ENCODE measurements around the gene PDC.

Gene PDC

DNA sequence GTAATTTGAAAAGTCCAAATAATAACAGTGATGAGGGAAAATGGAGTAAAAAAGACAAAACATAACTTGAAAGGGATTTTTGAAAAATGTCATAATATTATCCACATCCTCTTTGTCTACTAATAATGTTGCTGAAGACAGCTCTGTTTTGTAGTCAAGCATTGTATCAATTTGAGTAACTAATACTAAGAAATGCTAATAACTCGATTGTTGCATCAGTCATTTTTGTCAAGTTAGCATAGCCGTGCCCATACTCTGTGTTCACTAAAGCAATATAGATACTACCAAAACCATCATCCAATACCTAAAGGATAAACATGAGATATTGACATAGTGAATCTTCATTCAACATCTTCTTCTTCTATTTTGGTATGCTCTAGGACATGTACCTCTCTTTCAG lies 17.3 kb downstream of the PDC start:
- Histone ChIP-seq H3K27me3 (ENCODE audit: insufficient read depth, low read length) (no peaks in the 10 kb centered on the region), H3K4me3 (ENCODE audit: low read depth, low read length, poor library complexity, severe bottlenecking) (no peak overlapping the region), H3K4me2 (ENCODE audit: low read length) (no peak overlapping the region), H3K4me1 (ENCODE audit: insufficient read depth, low read length, severe bottlenecking) (no peaks in the 10 kb centered on the region), H3K9me3 (ENCODE audit: low read length) (no peaks in the 10 kb centered on the region), H3K36me3 (ENCODE audit: insufficient read depth, low read length) (no peaks in the 10 kb centered on the region), H3K9me2 (ENCODE audit: low read depth, low read length) (no peaks in the 10 kb centered on the region), H3K27ac (ENCODE audit: low read depth, low read length, poor library complexity, severe bottlenecking) (no peak overlapping the region), H2AFZ (ENCODE audit: low read length) (no peak overlapping the region), H3K9ac (ENCODE audit: low read length) (no peak overlapping the region), H3K79me2 (ENCODE audit: insufficient read depth, low read length) (no peaks in the 10 kb centered on the region), H3F3A (ENCODE audit: insufficient read depth, low read length) (no peaks in the 10 kb centered on the region), H4K20me1 (ENCODE audit: insufficient read depth, low read length) (no peaks in the 10 kb centered on the region)
- TF ChIP-seq, protein P1, sequence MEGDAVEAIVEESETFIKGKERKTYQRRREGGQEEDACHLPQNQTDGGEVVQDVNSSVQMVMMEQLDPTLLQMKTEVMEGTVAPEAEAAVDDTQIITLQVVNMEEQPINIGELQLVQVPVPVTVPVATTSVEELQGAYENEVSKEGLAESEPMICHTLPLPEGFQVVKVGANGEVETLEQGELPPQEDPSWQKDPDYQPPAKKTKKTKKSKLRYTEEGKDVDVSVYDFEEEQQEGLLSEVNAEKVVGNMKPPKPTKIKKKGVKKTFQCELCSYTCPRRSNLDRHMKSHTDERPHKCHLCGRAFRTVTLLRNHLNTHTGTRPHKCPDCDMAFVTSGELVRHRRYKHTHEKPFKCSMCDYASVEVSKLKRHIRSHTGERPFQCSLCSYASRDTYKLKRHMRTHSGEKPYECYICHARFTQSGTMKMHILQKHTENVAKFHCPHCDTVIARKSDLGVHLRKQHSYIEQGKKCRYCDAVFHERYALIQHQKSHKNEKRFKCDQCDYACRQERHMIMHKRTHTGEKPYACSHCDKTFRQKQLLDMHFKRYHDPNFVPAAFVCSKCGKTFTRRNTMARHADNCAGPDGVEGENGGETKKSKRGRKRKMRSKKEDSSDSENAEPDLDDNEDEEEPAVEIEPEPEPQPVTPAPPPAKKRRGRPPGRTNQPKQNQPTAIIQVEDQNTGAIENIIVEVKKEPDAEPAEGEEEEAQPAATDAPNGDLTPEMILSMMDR (IDR thresholded peaks at IDR 0.05; ENCODE audit: low read length), result no peak
- TF ChIP-seq EZH2 (IDR thresholded peaks at IDR 0.05; ENCODE audit: borderline replicate concordance, low read length), result no peak

DNA sequence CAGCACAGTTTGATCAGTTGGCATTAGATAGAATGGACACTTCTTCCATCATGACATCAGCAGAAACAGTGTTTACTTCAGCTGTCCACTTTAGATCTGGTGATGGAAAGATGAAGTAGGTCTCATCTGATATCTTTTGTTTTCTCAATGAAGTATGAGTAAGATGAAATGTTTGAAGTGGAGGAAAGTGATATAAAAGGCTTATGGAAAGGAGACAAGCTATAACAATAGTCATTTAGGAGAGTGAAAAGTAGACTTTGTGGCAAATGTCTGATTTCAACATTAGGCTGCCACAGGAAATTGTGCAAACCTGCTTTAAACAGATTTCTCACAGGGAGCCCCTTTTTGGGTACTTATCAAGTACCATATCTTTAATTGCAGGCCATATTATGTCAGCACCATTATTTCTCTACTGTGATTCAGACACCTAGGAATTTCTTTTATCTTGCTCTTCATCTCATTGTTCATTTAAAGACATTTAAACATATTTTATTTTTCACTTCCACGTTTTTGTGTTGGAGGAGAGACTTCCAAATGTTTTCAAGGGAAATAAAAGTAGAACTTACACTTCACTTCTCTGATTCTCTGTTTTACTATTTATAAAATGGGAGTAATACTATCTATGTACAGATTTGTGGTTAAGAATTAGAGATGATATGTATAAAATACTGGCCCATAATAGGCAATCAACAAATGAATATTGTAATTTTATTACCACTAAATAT lies 18.1 kb downstream of the PDC start:
- no peak overlapping the region for H3K9ac ChIP-seq (ENCODE audit: low read length)
- H3K4me2 ChIP-seq (ENCODE audit: low read length), result no peak overlapping the region
- no peak overlapping the region for H2AFZ ChIP-seq (ENCODE audit: low read length)
- H3K36me3 ChIP-seq (ENCODE audit: insufficient read depth, low read length), result no peaks in the 10 kb centered on the region
- TF ChIP-seq EZH2 (IDR thresholded peaks at IDR 0.05; ENCODE audit: borderline replicate concordance, low read length), result no peak
- TF ChIP-seq, protein P1 (IDR thresholded peaks at IDR 0.05; ENCODE audit: low read length), result no peak
- H3K27ac ChIP-seq (ENCODE audit: low read depth, low read length, poor library complexity, severe bottlenecking), result no peak overlapping the region
- H3K79me2 ChIP-seq (ENCODE audit: insufficient read depth, low read length), result no peaks in the 10 kb centered on the region
- H3K4me1 ChIP-seq (ENCODE audit: insufficient read depth, low read length, severe bottlenecking), result no peaks in the 10 kb centered on the region
- no peaks in the 10 kb centered on the region for H3K9me2 ChIP-seq (ENCODE audit: low read depth, low read length)
- no peaks in the 10 kb centered on the region for H4K20me1 ChIP-seq (ENCODE audit: insufficient read depth, low read length)
- no peaks in the 10 kb centered on the region for H3F3A ChIP-seq (ENCODE audit: insufficient read depth, low read length)
- H3K27me3 ChIP-seq (ENCODE audit: insufficient read depth, low read length), result no peaks in the 10 kb centered on the region
- H3K4me3 ChIP-seq (ENCODE audit: low read depth, low read length, poor library complexity, severe bottlenecking), result no peak overlapping the region
- H3K9me3 ChIP-seq (ENCODE audit: low read length), result no peaks in the 10 kb centered on the region

DNA sequence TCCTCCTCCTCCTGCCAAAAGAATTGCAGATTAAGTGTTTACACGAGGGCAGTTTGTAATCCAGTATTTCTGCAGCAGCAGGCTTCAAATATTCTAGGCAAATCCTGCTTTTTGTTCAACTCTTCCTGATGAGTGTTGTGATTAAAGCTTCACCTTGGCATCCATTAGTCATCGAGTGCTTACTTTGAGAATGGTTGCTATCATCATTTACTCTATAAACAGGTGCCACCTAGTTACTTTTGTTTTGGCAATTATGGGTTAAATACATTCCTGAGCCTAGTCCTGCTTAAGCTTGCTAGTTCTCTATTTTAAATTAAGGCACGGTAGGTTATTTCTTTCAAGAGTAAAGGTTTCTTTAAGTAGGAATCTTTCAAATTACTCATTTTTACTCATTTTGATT lies 20.3 kb downstream of the PDC start:
- H3K27me3 ChIP-seq (ENCODE audit: insufficient read depth, low read length), result no peaks in the 10 kb centered on the region
- no peaks in the 10 kb centered on the region for H3K79me2 ChIP-seq (ENCODE audit: insufficient read depth, low read length)
- H3K4me3 ChIP-seq (ENCODE audit: low read depth, low read length, poor library complexity, severe bottlenecking), result no peak overlapping the region
- no peak overlapping the region for H3K4me2 ChIP-seq (ENCODE audit: low read length)
- no peak overlapping the region for H3K9ac ChIP-seq (ENCODE audit: low read length)
- no peak overlapping the region for H2AFZ ChIP-seq (ENCODE audit: low read length)
- TF ChIP-seq, protein P1 (IDR thresholded peaks at IDR 0.05; ENCODE audit: low read length), result no peak
- no peak for TF ChIP-seq EZH2 (IDR thresholded peaks at IDR 0.05; ENCODE audit: borderline replicate concordance, low read length)
- no peaks in the 10 kb centered on the region for H3K36me3 ChIP-seq (ENCODE audit: insufficient read depth, low read length)
- H4K20me1 ChIP-seq (ENCODE audit: insufficient read depth, low read length), result no peaks in the 10 kb centered on the region
- H3K9me2 ChIP-seq (ENCODE audit: low read depth, low read length), result no peaks in the 10 kb centered on the region
- H3K9me3 ChIP-seq (ENCODE audit: low read length), result no peaks in the 10 kb centered on the region
- no peaks in the 10 kb centered on the region for H3F3A ChIP-seq (ENCODE audit: insufficient read depth, low read length)
- H3K4me1 ChIP-seq (ENCODE audit: insufficient read depth, low read length, severe bottlenecking), result no peaks in the 10 kb centered on the region
- H3K27ac ChIP-seq (ENCODE audit: low read depth, low read length, poor library complexity, severe bottlenecking), result no peak overlapping the region

Measured in OCI-LY1 (cell line).